SK-N-SH (cell line): ENCODE results near the gene TRAPPC2L. TPM values are rescaled to one million over a fixed set of nuclear protein-coding genes. Genes with fewer than 3 reads are reported as not detected.
A peak's percentile ranks its signal among the peaks of the same experiment; 100 is the strongest.

Experiments
- CTCF ChIA-PET: fragments of 300-600, 350-600 bp; formaldehyde crosslinking; extraction: SDS; loops from one replicate; lab custom pipeline; 2021; lab: Yijun Ruan, JAX
- POLR2A ChIA-PET: fragments of 350-600 bp; sonication (Branson Sonifier 250); formaldehyde crosslinking; extraction: SDS; loops from one replicate; lab custom pipeline; 2020; ENCODE audit warnings: antibody characterized with exemption, inconsistent platforms; lab: Yijun Ruan, JAX
- DNase-seq: peaks from one replicate; pipeline ENCODE4 v3.0.0; 2012
- H2AFZ ChIP-seq: fragments of 200-600 bp; sonication (generic); 2 replicates; pipeline ENCODE4 v1.8.1; 2016; ENCODE audit warnings: antibody characterized with exemption, mild to moderate bottlenecking, low read depth
- H3F3A ChIP-seq: fragments of 200-600 bp; sonication (generic); replicated peaks from 2 replicates; pipeline ENCODE3; 2016; ENCODE audit warnings: antibody characterized with exemption, mild to moderate bottlenecking; ENCODE audit not compliant: insufficient read depth
- H3K27ac ChIP-seq, 2 experiments: fragments of 200-500 bp in 1 of 2; fragments of 200-600 bp in 1 of 2; sonication (Bioruptor generic) in 1 of 2; sonication (generic), shearing (Covaris generic) in 1 of 2; 2 replicates each; pipeline versions ENCODE4 v1.5.1 to v1.6.1; 2014 to 2016; ENCODE audit warnings: low read depth in 2 of 2, inconsistent platforms in 1 of 2, low read length in 1 of 2, mild to moderate bottlenecking in 1 of 2, mixed read lengths in 1 of 2
- H3K27me3 ChIP-seq: fragments of 200-600 bp; sonication (generic), shearing (Covaris generic); 2 replicates; pipeline ENCODE4 v1.6.1; 2016; ENCODE audit warnings: mixed run types; ENCODE audit not compliant: insufficient read depth
- H3K36me3 ChIP-seq, 2 experiments: fragments of 200-500 bp in 1 of 2; fragments of 200-600 bp in 1 of 2; sonication (Bioruptor generic) in 1 of 2; sonication (generic) in 1 of 2; replicated peaks in 1 of 2; 2 replicates each; pipeline versions ENCODE3 to v1.5.1; 2014 to 2016; ENCODE audit warnings: low read length in 1 of 2, mild to moderate bottlenecking in 1 of 2; ENCODE audit not compliant: insufficient read depth in 2 of 2, control insufficient read depth in 1 of 2
- H3K4me1 ChIP-seq, 2 experiments: fragments of 200-500 bp in 1 of 2; fragments of 200-600 bp in 1 of 2; sonication (Bioruptor generic) in 1 of 2; sonication (generic), shearing (Covaris generic) in 1 of 2; 2 replicates each; pipeline versions ENCODE4 v1.5.1 to v1.6.1; 2014 to 2016; ENCODE audit warnings: low read depth in 1 of 2, low read length in 1 of 2, mixed run types in 1 of 2; ENCODE audit not compliant: insufficient read depth in 2 of 2, control insufficient read depth in 1 of 2
- H3K4me2 ChIP-seq: fragments of 200-600 bp; sonication (generic), shearing (Covaris generic); 2 replicates; pipeline ENCODE4 v1.6.1; 2017; ENCODE audit warnings: mixed run types
- H3K4me3 ChIP-seq, 2 experiments: fragments of 200-500 bp in 1 of 2; fragments of 200-600 bp in 1 of 2; sonication (Bioruptor generic) in 1 of 2; sonication (generic), shearing (Covaris generic) in 1 of 2; 2 replicates each; pipeline versions ENCODE4 v1.5.1 to v1.8.1; 2014 to 2016; ENCODE audit warnings: low read depth in 2 of 2, inconsistent platforms in 1 of 2, low read length in 1 of 2, mild to moderate bottlenecking in 1 of 2, mixed read lengths in 1 of 2, moderate library complexity in 1 of 2
- H3K79me2 ChIP-seq: fragments of 200-600 bp; sonication (generic); 2 replicates; pipeline ENCODE4 v1.8.1; 2017; ENCODE audit warnings: mild to moderate bottlenecking; ENCODE audit not compliant: insufficient read depth
- H3K9ac ChIP-seq: fragments of 200-600 bp; sonication (generic); 2 replicates; pipeline ENCODE4 v1.6.1; 2017; ENCODE audit warnings: mixed run types
- H3K9me2 ChIP-seq: fragments of 200-600 bp; sonication (generic); 2 replicates; pipeline ENCODE4 v1.6.1; 2017; ENCODE audit warnings: mixed run types
- H3K9me3 ChIP-seq: fragments of 200-600 bp; sonication (generic); 2 replicates; pipeline ENCODE4 v1.6.1; 2017; ENCODE audit warnings: mixed run types, mild to moderate bottlenecking, moderate library complexity
- H4K20me1 ChIP-seq: fragments of 200-600 bp; sonication (generic); 2 replicates; pipeline ENCODE4 v1.6.1; 2017; ENCODE audit warnings: mild to moderate bottlenecking, mixed run types; ENCODE audit not compliant: insufficient read depth
- EP300 ChIP-seq, 2 experiments: IDR thresholded peaks; 2 replicates each; pipeline versions ENCODE4 v1.4.0 to v1.6.1; 2012; ENCODE audit warnings: borderline replicate concordance in 1 of 2, low read depth in 1 of 2, low read length in 1 of 2
- FOSL2 ChIP-seq: IDR thresholded peaks from 2 replicates; pipeline ENCODE4 v1.4.0; 2012; ENCODE audit warnings: low read depth, mild to moderate bottlenecking, moderate library complexity, borderline replicate concordance
- FOXJ3 ChIP-seq: sonication (generic); formaldehyde crosslinking; IDR thresholded peaks from 2 replicates; pipeline ENCODE4 v1.5.1; 2020; ENCODE audit warnings: mild to moderate bottlenecking, missing genetic modification reagents
- GATA2 ChIP-seq: sonication (generic); formaldehyde crosslinking; IDR thresholded peaks from 2 replicates; pipeline ENCODE4 v1.5.0; 2020; ENCODE audit warnings: mild to moderate bottlenecking, missing genetic modification reagents
- JUND ChIP-seq: IDR thresholded peaks from 2 replicates; pipeline ENCODE4 v1.4.0; 2012
- MEF2A ChIP-seq: IDR thresholded peaks from 2 replicates; pipeline ENCODE4 v1.4.0; 2012; ENCODE audit warnings: low read depth, borderline replicate concordance
- NRF1 ChIP-seq: IDR thresholded peaks from 2 replicates; pipeline ENCODE4 v1.6.1; 2012; ENCODE audit warnings: low read depth, mild to moderate bottlenecking, low read length
- POLR2AphosphoS5 ChIP-seq: IDR thresholded peaks from 2 replicates; pipeline ENCODE4 v1.6.1; 2012; ENCODE audit warnings: low read depth, low read length
- REST ChIP-seq: IDR thresholded peaks from 2 replicates; pipeline ENCODE4 v1.6.1; 2012; ENCODE audit warnings: mild to moderate bottlenecking, low read depth, low read length, moderate library complexity
- USF2 ChIP-seq: fragments of 150-350 bp; IDR thresholded peaks from 2 replicates; pipeline ENCODE4 v1.6.1; 2017; ENCODE audit warnings: antibody characterized with exemption, low read length, low read depth, borderline replicate concordance
- YY1 ChIP-seq: IDR thresholded peaks from 2 replicates; pipeline ENCODE4 v1.4.0; 2012; ENCODE audit warnings: low read depth, mild to moderate bottlenecking
- WGBS: methylation state at CpG from one replicate; pipeline ENCODE4 v1.1.6; 2017; ENCODE audit warnings: low lambda C conversion rate; 5-methylcytosine and 5-hydroxymethylcytosine counted together
- polyA plus RNA-seq, 3 experiments: library from polyadenylated mRNA; depleted of rRNA; stranded (reverse); fragments of >200 nt; gene quantifications; 2 replicates each; pipeline ENCODE4 v1.2.3, GENCODE V29; 2012
- TF ChIP-seq, protein P1 (sequence below): IDR thresholded peaks from 2 replicates; pipeline ENCODE4 v1.4.0; 2012; ENCODE audit warnings: low read depth

Gene TRAPPC2L
- polyA plus RNA-seq, 1 of the 3 experiments (the other 2 are of a cell fraction), result 73.9 TPM

DNA sequence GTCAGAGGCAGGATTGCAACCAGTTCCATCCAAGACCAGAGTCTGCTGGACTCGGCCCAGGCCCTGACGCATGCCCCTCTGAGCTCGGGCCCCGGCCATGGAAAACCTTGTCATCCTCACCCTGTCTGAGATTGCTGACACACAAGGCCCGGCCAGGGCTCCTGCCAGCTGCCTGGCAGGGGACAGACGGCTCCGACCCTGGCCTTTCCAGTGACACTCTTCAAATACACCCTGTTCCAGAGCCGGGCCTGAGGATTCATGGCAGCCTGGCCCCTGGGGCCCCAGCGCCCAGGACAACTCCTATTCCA, 12.7 kb downstream of the TRAPPC2L start:
- H3K27me3 ChIP-seq, result peaks cover 69% of the 10 kb centered on the region
- H3K4me2 ChIP-seq, result no peak overlapping the region
- POLR2A ChIA-PET, result no interaction called here
- H2AFZ ChIP-seq, result no peak overlapping the region
- H4K20me1 ChIP-seq, result no peaks in the 10 kb centered on the region
- WGBS, result 50% methylated on average over 9 of the region's 9 CpGs
- no peaks in the 10 kb centered on the region for H3K79me2 ChIP-seq
- no peak for DNase-seq
- H3K4me3 ChIP-seq, result no peak overlapping the region
- no peaks in the 10 kb centered on the region; a peak in 1 of 4 replicates for H3K4me1 ChIP-seq
- H3K9me3 ChIP-seq, result no peaks in the 10 kb centered on the region
- no peak overlapping the region for H3K9ac ChIP-seq
- no peaks in the 10 kb centered on the region for H3F3A ChIP-seq
- H3K9me2 ChIP-seq, result no peaks in the 10 kb centered on the region
- no peaks in the 10 kb centered on the region for H3K36me3 ChIP-seq
- no peak for TF ChIP-seq YY1
- no peak for TF ChIP-seq NRF1
- TF ChIP-seq GATA2 (CRISPR knock-in tag), result no peak
- no peak for TF ChIP-seq POLR2AphosphoS5
- no peak for TF ChIP-seq JUND
- TF ChIP-seq, protein P1, sequence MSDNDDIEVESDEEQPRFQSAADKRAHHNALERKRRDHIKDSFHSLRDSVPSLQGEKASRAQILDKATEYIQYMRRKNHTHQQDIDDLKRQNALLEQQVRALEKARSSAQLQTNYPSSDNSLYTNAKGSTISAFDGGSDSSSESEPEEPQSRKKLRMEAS, result no peak
- no peak for TF ChIP-seq FOXJ3 (CRISPR knock-in tag)
- no peak for TF ChIP-seq EP300 (IDR thresholded peaks at IDR 0.05; ENCODE audit: borderline replicate concordance in 1 of 2, low read depth in 1 of 2, low read length in 1 of 2)
- no peak for TF ChIP-seq USF2
- no peak for TF ChIP-seq FOSL2
- TF ChIP-seq REST, result no peak
- TF ChIP-seq, all 33 proteins: peak for 0
- H3K27ac ChIP-seq, result no peak overlapping the region
- CTCF ChIA-PET, result interaction anchor here (3.0 kb wide), 1 partner anchor 12 kb away, joined by 11 read pairs; no protein-coding TSS in a partner anchor

- TF ChIP-seq GATA2 (CRISPR knock-in tag) (no peak), MEF2A (no peak)
- TF ChIP-seq, all 33 proteins: peak for 0
- H3K9me2 ChIP-seq, result no peaks in the 10 kb centered on the region
- no peaks in the 10 kb centered on the region for H3K36me3 ChIP-seq
- H4K20me1 ChIP-seq, result no peaks in the 10 kb centered on the region
- no peaks in the 10 kb centered on the region for H3F3A ChIP-seq
- WGBS, result 21% methylated on average over 28 of the region's 37 CpGs
- H3K9ac ChIP-seq, result no peak overlapping the region
- no peaks in the 10 kb centered on the region; a peak in 1 of 4 replicates for H3K4me1 ChIP-seq
- H3K27ac ChIP-seq, result no peak overlapping the region
- POLR2A ChIA-PET, result no interaction called here
- no peak for DNase-seq
- H3K27me3 ChIP-seq, result peaks cover 81% of the 10 kb centered on the region
- CTCF ChIA-PET, result interaction anchor here (1.6 kb wide), 1 partner anchor 13 kb away, joined by 7 read pairs; no protein-coding TSS in a partner anchor
- no peak overlapping the region; a peak in 1 of 4 replicates for H3K4me3 ChIP-seq
- no peaks in the 10 kb centered on the region for H3K9me3 ChIP-seq
- no peak overlapping the region for H2AFZ ChIP-seq
- no peaks in the 10 kb centered on the region for H3K79me2 ChIP-seq
- peak overlapping the region; percentile 33 for H3K4me2 ChIP-seq
Observed at GRCh38 chr16:88870608-88871348, 13.9 kb downstream of the TRAPPC2L start.
